ENCODE results near the gene SNHG17. TPM values are rescaled to one million over a fixed set of nuclear protein-coding genes. Genes with fewer than 3 reads are reported as not detected.
A peak's percentile ranks its signal among the peaks of the same experiment; 100 is the strongest.
"Not testable (repeated sequence)": the region's sequence is repeated elsewhere in the genome, so short reads cannot be mapped to it uniquely, and the experiment has no call there.

SNHG17 gene
- total RNA-seq = 8.0 and 9.3 TPM in 2 replicates

GRCh38 chr20:38434770-38435554, at the start of gene SNHG17:
Gene SNHG17 (minus strand): TSS chr20:38435328.
- DNase-seq (ENCODE audit: low read depth) = peak; percentile 72

- no peak for DNase-seq (ENCODE audit: low read depth)
These were observed 44.5 kb upstream of the SNHG17 start for GRCh38 chr20:38479596-38479995.

GRCh38 chr20:38477747-38478146, 42.6 kb upstream of the SNHG17 start:
- no peak for DNase-seq (ENCODE audit: low read depth)

DNA sequence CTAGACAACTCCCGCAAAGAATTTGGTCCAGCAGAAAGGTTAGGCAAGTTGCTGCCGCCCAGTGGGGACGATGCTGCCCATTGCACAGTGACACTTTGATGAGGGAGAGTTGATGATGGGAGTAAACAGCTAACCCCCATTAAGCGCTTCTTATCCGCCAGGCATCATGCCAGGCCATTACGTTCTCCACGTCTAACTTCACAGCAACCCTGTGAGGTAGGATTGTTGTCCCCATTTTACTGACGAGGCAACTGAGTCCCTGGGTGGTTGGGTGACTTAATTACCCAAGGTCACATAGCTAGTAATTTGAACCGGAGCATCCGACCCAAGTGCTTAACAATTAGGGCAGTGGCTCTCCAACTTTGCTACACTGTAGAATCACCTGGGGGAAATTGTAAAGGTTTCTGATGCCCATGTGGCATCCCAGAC, 38.3 kb upstream of the SNHG17 start:
- DNase-seq (ENCODE audit: low read depth) = peak; percentile 28

GRCh38 chr20:38472513-38473366, 37.6 kb upstream of the SNHG17 start, which contains the start of gene RALGAPB:
Gene RALGAPB (plus strand): TSS chr20:38472843. CDS start chr20:38488433, 15,590 bp downstream.
- peak; percentile 97 for DNase-seq (ENCODE audit: low read depth)

DNA sequence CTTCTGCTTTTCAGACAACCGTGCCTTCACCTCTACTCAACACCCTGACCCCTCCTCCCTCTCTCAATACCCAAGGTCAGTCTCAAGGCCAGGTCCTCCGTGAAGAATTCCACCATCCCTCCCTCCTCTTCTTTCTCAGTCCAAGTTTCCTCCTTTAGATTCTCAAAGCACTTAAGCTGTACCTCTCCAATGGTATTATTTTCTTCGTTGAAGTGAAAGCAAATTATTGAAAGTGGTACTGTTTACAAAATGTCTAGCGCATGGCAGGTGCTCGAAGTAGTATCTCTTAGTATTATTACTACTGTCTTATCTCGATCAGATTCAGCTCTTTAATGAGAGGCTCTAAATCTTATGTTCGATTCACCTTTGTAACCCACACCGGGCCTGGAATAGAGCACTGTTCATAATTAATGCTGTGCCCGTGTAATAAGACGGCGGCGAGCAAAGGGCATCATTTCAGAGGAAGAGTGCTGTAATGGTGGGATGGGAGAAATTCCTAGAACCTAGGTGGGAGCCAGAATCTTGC, 36.9 kb upstream of the SNHG17 start:
- no peak for DNase-seq (ENCODE audit: low read depth)

GRCh38 chr20:38471245-38471644, 36.1 kb upstream of the SNHG17 start:
- no peak for DNase-seq (ENCODE audit: low read depth)

DNA sequence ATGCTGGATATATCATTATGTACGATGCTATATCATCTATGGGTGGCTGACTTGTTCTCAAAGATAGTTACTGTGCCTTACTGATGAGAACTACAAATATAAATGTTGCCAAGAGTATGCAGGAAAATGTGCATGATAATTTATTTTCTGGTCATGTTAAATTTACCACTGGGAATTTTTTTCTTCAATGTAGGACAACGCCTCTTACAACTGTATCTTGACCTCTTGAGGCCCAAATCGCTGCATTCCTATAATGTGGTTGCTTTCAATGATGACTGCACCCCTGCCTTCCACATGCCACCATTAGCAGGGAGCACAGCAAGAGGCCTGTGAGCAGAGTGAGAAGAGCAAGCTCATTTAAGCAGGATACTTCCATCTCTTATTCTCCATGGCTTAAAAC, 31.9 kb upstream of the SNHG17 start:
- no peak for DNase-seq (ENCODE audit: low read depth)

- no peak for DNase-seq (ENCODE audit: low read depth)
These were observed 31.0 kb upstream of the SNHG17 start for GRCh38 chr20:38466171-38466570.

GRCh38 chr20:38461569-38461968, 26.4 kb upstream of the SNHG17 start:
- not testable (repeated sequence) for DNase-seq (ENCODE audit: low read depth)

- not testable (repeated sequence) for DNase-seq (ENCODE audit: low read depth)
These were observed 26.0 kb upstream of the SNHG17 start for GRCh38 chr20:38461167-38461566.

- DNase-seq (ENCODE audit: low read depth) = not testable (repeated sequence)
These were observed 25.5 kb upstream of the SNHG17 start for GRCh38 chr20:38460631-38461030.

DNA sequence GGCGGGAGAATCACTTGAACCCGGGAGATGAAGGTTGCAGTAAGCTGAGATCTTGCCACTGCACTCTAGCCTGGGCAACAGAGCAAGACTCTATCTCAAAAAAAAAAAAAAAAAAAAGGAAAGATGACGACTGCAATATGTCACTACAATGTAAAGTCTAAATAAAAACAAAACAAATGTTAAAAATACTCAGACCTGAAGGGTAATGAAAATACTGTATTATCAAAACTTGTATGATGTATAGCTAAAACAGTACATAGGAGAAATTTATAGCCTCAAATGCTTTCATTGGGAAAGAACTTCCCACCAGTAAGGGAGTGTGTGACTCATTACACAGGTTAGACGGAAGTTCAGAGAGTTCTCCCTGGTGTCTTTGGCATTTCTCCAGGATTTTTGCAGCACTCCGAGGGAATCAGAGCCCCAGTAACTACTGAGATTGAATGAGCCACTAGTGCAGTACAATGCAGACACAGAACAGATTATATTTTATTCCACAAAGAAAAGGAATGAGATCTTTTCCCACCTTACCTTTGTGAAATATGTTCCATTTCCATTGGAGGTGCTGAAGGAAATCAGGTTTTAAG, 25.0 kb upstream of the SNHG17 start:
- peak; percentile 96 for DNase-seq (ENCODE audit: low read depth)

- DNase-seq (ENCODE audit: low read depth) = no peak
These were observed 23.2 kb upstream of the SNHG17 start for GRCh38 chr20:38458314-38458713.

DNA sequence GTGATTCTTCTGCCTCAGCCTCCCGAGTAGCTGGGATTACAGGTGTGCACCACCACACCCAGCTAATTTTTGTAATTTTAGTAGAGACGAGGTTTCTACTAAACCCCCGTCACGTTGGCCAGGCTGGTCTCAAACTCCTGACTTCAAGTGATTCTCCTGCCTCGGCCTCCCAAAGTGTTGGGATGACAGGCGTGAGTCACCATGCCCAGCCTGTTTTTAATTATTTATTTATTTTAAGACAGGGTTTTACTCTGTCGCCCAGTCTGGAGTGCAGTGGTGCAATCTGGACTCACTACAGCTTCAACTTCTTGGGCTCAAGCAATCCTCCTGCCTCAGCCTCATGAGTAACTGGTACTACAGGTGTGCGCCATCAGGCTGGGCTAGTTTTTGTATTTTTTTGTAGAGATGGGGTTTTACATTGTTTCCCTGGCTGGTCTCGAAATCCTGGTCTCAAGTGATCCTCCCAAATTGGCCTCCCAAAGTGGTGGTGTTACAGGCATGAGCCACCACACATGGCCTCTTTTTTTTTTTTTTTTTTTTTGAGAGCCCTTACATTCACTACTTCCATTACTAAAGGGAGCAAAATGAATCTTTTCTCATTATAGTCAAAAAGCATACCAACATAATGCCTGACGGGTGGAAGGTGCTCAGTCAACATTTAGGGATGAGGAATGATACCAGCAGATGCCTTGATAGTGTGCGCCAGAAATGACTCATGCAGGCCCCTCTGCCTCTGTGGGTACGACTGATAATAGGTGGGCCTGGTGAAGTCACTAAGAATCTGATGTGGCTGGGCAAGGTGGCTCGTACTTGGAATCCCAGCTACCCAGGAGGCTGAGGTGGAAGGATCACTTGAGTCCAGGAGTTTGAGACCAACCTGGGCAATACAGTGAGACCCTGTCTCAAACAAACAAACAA, 19.7 kb upstream of the SNHG17 start:
- no peak for DNase-seq (ENCODE audit: low read depth)

GRCh38 chr20:38453941-38454340, 18.8 kb upstream of the SNHG17 start:
- DNase-seq (ENCODE audit: low read depth) = peak; percentile 85

- DNase-seq (ENCODE audit: low read depth) = peak; percentile 34
These were observed 17.9 kb upstream of the SNHG17 start for GRCh38 chr20:38452880-38453624.

DNA sequence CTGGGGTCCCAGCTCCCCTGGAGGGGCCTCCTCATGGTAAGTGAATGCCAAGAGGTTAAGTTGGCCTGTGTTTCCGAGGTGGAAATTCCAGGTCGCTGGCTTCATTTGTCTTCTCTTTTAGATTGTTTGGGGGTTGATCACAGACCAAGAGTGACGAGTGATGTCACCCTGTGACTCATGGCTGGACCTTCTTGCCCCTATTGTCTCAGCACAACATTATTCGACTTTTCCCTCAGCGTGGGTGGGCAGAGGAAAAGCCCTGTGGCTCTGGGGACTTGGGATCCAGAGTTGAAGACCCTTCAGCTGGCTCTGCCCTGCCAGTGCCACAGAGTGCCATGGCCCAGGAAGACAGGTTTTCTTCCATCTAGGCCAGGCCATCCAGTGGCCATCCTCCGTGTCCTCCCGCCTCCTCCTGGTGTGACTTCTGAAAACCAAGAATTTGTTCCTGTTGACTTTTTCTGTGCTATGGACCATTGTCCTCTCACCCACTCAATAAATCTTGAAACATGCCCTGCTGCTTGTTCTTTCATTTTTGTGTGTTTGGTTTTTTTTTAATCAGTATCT, 15.4 kb upstream of the SNHG17 start:
- DNase-seq (ENCODE audit: low read depth) = peak; percentile 38

- DNase-seq (ENCODE audit: low read depth) = no peak
These were observed 13.9 kb upstream of the SNHG17 start for GRCh38 chr20:38449046-38449445.
